ENCODE measurements around the gene ERI3.

DNA sequence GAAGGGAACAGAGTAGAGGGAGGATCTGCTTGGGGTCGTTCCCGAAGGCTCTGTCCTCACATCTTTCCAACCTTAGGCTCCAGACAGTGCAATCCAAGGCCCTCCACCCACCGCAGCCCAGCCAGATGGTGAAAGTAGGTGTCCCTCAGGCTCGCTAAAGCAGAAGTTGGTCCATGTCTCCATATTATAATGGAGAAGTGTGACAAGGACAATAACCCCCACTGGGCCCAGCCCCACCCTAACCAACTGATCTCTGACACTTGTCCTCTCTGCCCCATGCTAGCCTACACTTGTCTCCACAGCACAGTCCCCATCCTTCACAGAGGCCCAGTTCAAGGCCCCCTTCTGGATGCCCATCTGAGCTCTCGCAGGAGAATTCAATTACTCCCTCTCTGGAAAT, 93.1 kb downstream of the ERI3 start:
- TF ChIP-seq FOXM1 (IDR thresholded peaks at IDR 0.05; ENCODE audit: low read depth) (no peak), FOXM1 (CRISPR knock-in tag; IDR thresholded peaks at IDR 0.05; ENCODE audit: low read depth) (no peak), RFX5 (IDR thresholded peaks at IDR 0.05; ENCODE audit: low read depth, low read length) (no peak), HNRNPL (IDR thresholded peaks at IDR 0.05; ENCODE audit: low read depth, low read length) (no peak), EZH2 (IDR thresholded peaks at IDR 0.05; ENCODE audit: borderline replicate concordance, low read depth, low read length) (no peak), HCFC1 (IDR thresholded peaks at IDR 0.05; ENCODE audit: low read depth, low read length) (no peak), MAFK (IDR thresholded peaks at IDR 0.05; ENCODE audit: low read length) (no peak), TEAD1 (CRISPR knock-in tag; IDR thresholded peaks at IDR 0.05) (no peak), RUNX1 (IDR thresholded peaks at IDR 0.05; ENCODE audit: low read depth) (no peak), THRAP3 (IDR thresholded peaks at IDR 0.05; ENCODE audit: borderline replicate concordance) (no peak), JUND (IDR thresholded peaks at IDR 0.05; ENCODE audit: borderline replicate concordance, low read depth, low read length) (no peak), JUND (tag; IDR thresholded peaks at IDR 0.05; ENCODE audit: borderline replicate concordance, low read depth, low read length) (no peak), FOXK2 (conservative IDR thresholded peaks at IDR 0.05 in 1 of 2, IDR thresholded peaks at IDR 0.05 in 1 of 2; ENCODE audit: low read depth in 2 of 2) (no peak), SP2 (IDR thresholded peaks at IDR 0.05; ENCODE audit: extremely low read depth, low read depth, low read length, poor library complexity, severe bottlenecking) (no peak)
- TF ChIP-seq, protein P1, sequence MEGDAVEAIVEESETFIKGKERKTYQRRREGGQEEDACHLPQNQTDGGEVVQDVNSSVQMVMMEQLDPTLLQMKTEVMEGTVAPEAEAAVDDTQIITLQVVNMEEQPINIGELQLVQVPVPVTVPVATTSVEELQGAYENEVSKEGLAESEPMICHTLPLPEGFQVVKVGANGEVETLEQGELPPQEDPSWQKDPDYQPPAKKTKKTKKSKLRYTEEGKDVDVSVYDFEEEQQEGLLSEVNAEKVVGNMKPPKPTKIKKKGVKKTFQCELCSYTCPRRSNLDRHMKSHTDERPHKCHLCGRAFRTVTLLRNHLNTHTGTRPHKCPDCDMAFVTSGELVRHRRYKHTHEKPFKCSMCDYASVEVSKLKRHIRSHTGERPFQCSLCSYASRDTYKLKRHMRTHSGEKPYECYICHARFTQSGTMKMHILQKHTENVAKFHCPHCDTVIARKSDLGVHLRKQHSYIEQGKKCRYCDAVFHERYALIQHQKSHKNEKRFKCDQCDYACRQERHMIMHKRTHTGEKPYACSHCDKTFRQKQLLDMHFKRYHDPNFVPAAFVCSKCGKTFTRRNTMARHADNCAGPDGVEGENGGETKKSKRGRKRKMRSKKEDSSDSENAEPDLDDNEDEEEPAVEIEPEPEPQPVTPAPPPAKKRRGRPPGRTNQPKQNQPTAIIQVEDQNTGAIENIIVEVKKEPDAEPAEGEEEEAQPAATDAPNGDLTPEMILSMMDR (IDR thresholded peaks at IDR 0.05 in 2 of 3, conservative IDR thresholded peaks at IDR 0.05 in 1 of 3; ENCODE audit: insufficient read depth in 2 of 3, low read depth in 1 of 3, low read length in 3 of 3) = no peak
